GM12878 (cell line): ENCODE data around the gene IGF2R. TPM values are rescaled to one million over a fixed set of nuclear protein-coding genes. Genes with fewer than 3 reads are reported as not detected.

Experiments used
- ATAC-seq: fragments of 200-7000 bp; cut with Tn5 transposase; 3 replicates; pipeline ENCODE4 v1.9.1; 2020; ENCODE audit warnings: mild to moderate bottlenecking, moderate library complexity
- BruUV-seq: library from RNA; stranded (reverse); fragments of 400-500 nt; replicated peaks from 2 replicates; lab custom pipeline; 2021; lab: Mats Ljungman, UMichigan
- CTCF ChIA-PET: fragments of 300-600 bp; sonication (Branson Sonifier 250); formaldehyde crosslinking; extraction: SDS; loops from one replicate; lab custom pipeline; 2021; ENCODE audit warnings: inconsistent platforms; lab: Yijun Ruan, JAX
- POLR2A ChIA-PET: fragments of 350-600 bp; formaldehyde crosslinking; extraction: SDS; loops from one replicate; lab custom pipeline; 2021; ENCODE audit warnings: inconsistent platforms; lab: Charles Lee
- RAD21 ChIA-PET: fragments of 300-600 bp; sonication (Branson Sonifier 250); formaldehyde crosslinking; loops from one replicate; lab custom pipeline; 2023; ENCODE audit warnings: antibody characterized with exemption; ENCODE audit not compliant: unreplicated experiment; lab: Charles Lee
- SMC1A ChIA-PET: fragments of 300-600 bp; sonication (Branson Sonifier 250); formaldehyde crosslinking; loops from one replicate; lab custom pipeline; 2023; ENCODE audit not compliant: unreplicated experiment, uncharacterized antibody; lab: Charles Lee
- DNase-seq: peaks from one replicate; pipeline ENCODE4 v3.0.0-alpha.2; 2011; ENCODE audit warnings: low read depth, low spot score
- FAIRE-seq: peaks from 3 replicates; lab custom pipeline; 2011; peaks lifted over from hg19 to GRCh38; lab: Jason Lieb, UNC
- H2AFZ ChIP-seq: 2 replicates; pipeline ENCODE4 v1.6.0; 2011; ENCODE audit warnings: low read depth, low read length, control low read depth; ENCODE audit not compliant: control insufficient read depth
- H3K27ac ChIP-seq: 2 replicates; pipeline ENCODE4 v1.5.1; 2011; ENCODE audit warnings: control low read depth; ENCODE audit not compliant: control insufficient read depth, insufficient read depth
- H3K27me3 ChIP-seq, 2 experiments: replicated peaks in 1 of 2; 2 replicates each; pipeline versions ENCODE4 v1.6.0 to v1.6.1; 2011; ENCODE audit warnings: low read length in 1 of 2; ENCODE audit not compliant: control insufficient read depth in 2 of 2, insufficient read depth in 2 of 2
- H3K36me3 ChIP-seq, 2 experiments: 2 replicates each; pipeline ENCODE4 v1.5.1; 2011; ENCODE audit warnings: low read length in 1 of 2; ENCODE audit not compliant: control insufficient read depth in 2 of 2, insufficient read depth in 2 of 2
- H3K4me1 ChIP-seq: 2 replicates; pipeline ENCODE4 v1.6.1; 2011; ENCODE audit warnings: mild to moderate bottlenecking, low read length, moderate library complexity, mixed read lengths; ENCODE audit not compliant: control insufficient read depth, insufficient read depth
- H3K4me2 ChIP-seq: 2 replicates; pipeline ENCODE4 v1.6.0; 2011; ENCODE audit warnings: control low read depth; ENCODE audit not compliant: control insufficient read depth, insufficient read depth
- H3K4me3 ChIP-seq: fragments of 200-600 bp; sonication (generic); 2 replicates; pipeline ENCODE4 v1.5.1; 2016
- H3K79me2 ChIP-seq: 2 replicates; pipeline ENCODE4 v1.6.0; 2011; ENCODE audit warnings: low read length; ENCODE audit not compliant: control insufficient read depth, insufficient read depth
- H3K9ac ChIP-seq: 2 replicates; pipeline ENCODE4 v1.8.0; 2011; ENCODE audit warnings: low read length, control low read depth, mixed read lengths; ENCODE audit not compliant: control insufficient read depth, insufficient read depth
- H3K9me3 ChIP-seq: replicated peaks from 3 replicates; pipeline ENCODE4 v1.5.1; 2011; ENCODE audit warnings: mild to moderate bottlenecking, low read length; ENCODE audit not compliant: control insufficient read depth, insufficient read depth
- H4K20me1 ChIP-seq: 2 replicates; pipeline ENCODE4 v1.6.0; 2011; ENCODE audit not compliant: control insufficient read depth, insufficient read depth
- MTA3 ChIP-seq: IDR thresholded peaks from 2 replicates; pipeline ENCODE4 v1.6.1; 2012; ENCODE audit warnings: low read length, inconsistent platforms, borderline replicate concordance
- MYB ChIP-seq: fragments of 150-350 bp; IDR thresholded peaks from 2 replicates; pipeline ENCODE4 v1.6.1; 2014; ENCODE audit warnings: mild to moderate bottlenecking, low read depth, low read length, borderline replicate concordance
- TCF7 ChIP-seq: IDR thresholded peaks from 2 replicates; pipeline ENCODE4 v1.6.1; 2014; ENCODE audit warnings: antibody characterized with exemption, borderline replicate concordance
- ZNF687 ChIP-seq: fragments of 450-650 bp; IDR thresholded peaks from 2 replicates; pipeline ENCODE4 v1.6.1; 2017; ENCODE audit warnings: mild to moderate bottlenecking, moderate library complexity
- WGBS: methylation state at CpG from one replicate; pipeline ENCODE4 v1.1.6; 2016; ENCODE audit warnings: low lambda C conversion rate; ENCODE audit not compliant: insufficient replicate concordance, insufficient coverage; ENCODE audit errors: missing lambda C conversion rate; 5-methylcytosine and 5-hydroxymethylcytosine counted together
- in situ Hi-C: fragments of 300-500 bp; cut with MboI; formaldehyde crosslinking; loops from 9 replicates; pipeline ENCODE4 v1.14.3; 2018; ENCODE audit warnings: mixed read lengths
- intact Hi-C: fragments of 100-400 bp; cut with micrococcal nuclease; formaldehyde crosslinking; loops from one replicate; pipeline ENCODE4 v1.14.2; 2022; ENCODE audit not compliant: unreplicated experiment
- polyA plus RNA-seq, 11 experiments: library from polyadenylated mRNA; depleted of rRNA in 4 of 11; unstranded in 6 of 11; stranded (reverse) in 5 of 11; fragments of >200 nt; fragmentation: Nextera tagmentation in 4 of 11; fragmentation: Illumina TruSeq in 1 of 11; extraction: Ambion mirVana in 4 of 11; extraction: Trizol in 1 of 11; gene quantifications; 1 replicate in 1 of 11; 2 replicates in 10 of 11; pipeline versions ENCODE4 v1.2.1 to v1.2.3, GENCODE V29; 2011 to 2016; ENCODE audit warnings: inconsistent platforms in 2 of 11, missing spikeins in 2 of 11, low read depth in 1 of 11
- total RNA-seq, 4 experiments: library from RNA; depleted of rRNA in 3 of 4; stranded (reverse); fragments of >200 nt in 3 of 4; fragmentation: Illumina TruSeq in 1 of 4; extraction: Trizol in 1 of 4; gene quantifications; 2 replicates each; pipeline versions ENCODE4 v1.2.1 to v1.2.3, GENCODE V29; 2013 to 2021

IGF2R gene
- total and polyA plus RNA-seq, 10 of the 15 experiments (the other 5 are each of a cell fraction or from before 2014, with no cell fraction given): 1.00 to 40.1 (median 16.8) TPM

- Histone ChIP-seq H3K27ac (no peak overlapping the region), H3K9ac (no peak overlapping the region)
- DNase-seq: no peak
- ATAC-seq: no peak
- BruUV-seq: no TSS peak
- RAD21 ChIA-PET: no interaction called here
- TF ChIP-seq ZNF687 (no peak), TCF7 (no peak), MYB (no peak), MTA3 (no peak)
- TF ChIP-seq, all 136 proteins: peak for 0
- intact Hi-C loops: no loop called here
- SMC1A ChIA-PET: interaction anchor here (1.0 to 1.3 kb wide), 2 partner anchors 10 to 34 kb away, joined by 3 read pairs; no protein-coding TSS in a partner anchor
- H3K79me2 ChIP-seq: peaks cover 11% of the 10 kb centered on the region
- WGBS: over 99% methylated on average over 8 of the region's 8 CpGs
- POLR2A ChIA-PET: no interaction called here
- H3K4me3 ChIP-seq: no peak overlapping the region
- H3K36me3 ChIP-seq: peaks cover 9 to 10% of the 10 kb centered on the region in 2 experiments
- in situ Hi-C loops: no loop called here
- no peak overlapping the region for H2AFZ ChIP-seq
- H3K4me1 ChIP-seq: no peaks in the 10 kb centered on the region
- no peaks in the 10 kb centered on the region for H3K27me3 ChIP-seq
- no peak overlapping the region for H3K4me2 ChIP-seq
- no peaks in the 10 kb centered on the region for H4K20me1 ChIP-seq
- CTCF ChIA-PET: no interaction called here
- H3K9me3 ChIP-seq: no peaks in the 10 kb centered on the region; the same call in 2 of the 3 replicates
- no peak for FAIRE-seq
These were observed 41.2 kb downstream of the IGF2R start for GRCh38 chr6:160010067-160010466.
